ENCODE results near the gene LCA5L. TPM values are rescaled to one million over a fixed set of nuclear protein-coding genes. Genes with fewer than 3 reads are reported as not detected.
A peak's percentile ranks its signal among the peaks of the same experiment; 100 is the strongest.
"Not testable (repeated sequence)": the region's sequence is repeated elsewhere in the genome, so short reads cannot be mapped to it uniquely, and the experiment has no call there.

LCA5L gene
- total and polyA plus RNA-seq, 12 donors = 0.42 to 13.5 (median 4.8) TPM

- H3K27me3 ChIP-seq = no peaks in the 10 kb centered on the region
- intact Hi-C loops (cut with DNase I) = loop anchor here in 1 of 2 donors (2.0 kb wide), 1 partner anchor 17 kb away; no protein-coding TSS in a partner anchor
- H3K27ac ChIP-seq = no peak overlapping the region
- no peaks in the 10 kb centered on the region for H3K4me1 ChIP-seq (replicated peaks in 1 of 2)
- TF ChIP-seq POLR2A (IDR thresholded peaks at IDR 0.05) (no peak), CTCF (IDR thresholded peaks at IDR 0.05) (peak in 5 of 6 experiments; percentile 27 to 44 (median 42))
- WGBS, 4 donors = 3 to 13% (median 10%) methylated on average over 5 of the region's 5 CpGs
- peak in 3 of 7 donors; percentile 45 to 67 (median 57) for DNase-seq
- no peak overlapping the region for H3K4me3 ChIP-seq
- H3K36me3 ChIP-seq (replicated peaks in 1 of 2) = no peaks in the 10 kb centered on the region
- H3K9me3 ChIP-seq (replicated peaks in 1 of 3) = no peaks in the 10 kb centered on the region
Measured at GRCh38 chr21:39373634-39374033, 71.9 kb downstream of the LCA5L start.

- intact Hi-C loops (cut with DNase I); H3K4me3 ChIP-seq; DNase-seq; H3K9me3 ChIP-seq (replicated peaks in 1 of 3); H3K27ac ChIP-seq; H3K36me3 ChIP-seq (replicated peaks in 1 of 2); H3K4me1 ChIP-seq (replicated peaks in 1 of 2); H3K27me3 ChIP-seq: not testable (repeated sequence)
- 58 to 77% (median 68%) methylated on average over 5 to 7 of the region's 7 CpGs for WGBS, 4 donors
Measured at GRCh38 chr21:39369896-39370288, 75.7 kb downstream of the LCA5L start.

GRCh38 chr21:39367783-39368182 lies 77.8 kb downstream of the LCA5L start:
- Histone ChIP-seq H3K4me1 (replicated peaks in 1 of 2) (no peaks in the 10 kb centered on the region), H3K4me3 (no peak overlapping the region), H3K27ac (no peak overlapping the region), H3K27me3 (no peaks in the 10 kb centered on the region), H3K36me3 (replicated peaks in 1 of 2) (no peaks in the 10 kb centered on the region), H3K9me3 (replicated peaks in 1 of 3) (no peaks in the 10 kb centered on the region)
- intact Hi-C loops (cut with DNase I) = no loop called here
- DNase-seq = no peak
- no peak for TF ChIP-seq POLR2A (IDR thresholded peaks at IDR 0.05)
- no peak for TF ChIP-seq CTCF (IDR thresholded peaks at IDR 0.05)
- WGBS, 4 donors = 84 to 94% (median 89%) methylated on average over 2 of the region's 2 CpGs

GRCh38 chr21:39366563-39366962 lies 79.0 kb downstream of the LCA5L start:
- Histone ChIP-seq H3K36me3 (replicated peaks in 1 of 2) (no peaks in the 10 kb centered on the region), H3K9me3 (replicated peaks in 1 of 3) (no peaks in the 10 kb centered on the region), H3K27ac (no peak overlapping the region), H3K27me3 (no peaks in the 10 kb centered on the region), H3K4me3 (no peak overlapping the region), H3K4me1 (replicated peaks in 1 of 2) (no peaks in the 10 kb centered on the region)
- WGBS, 4 donors = 83 to 91% (median 88%) methylated on average over 4 of the region's 4 CpGs
- intact Hi-C loops (cut with DNase I) = no loop called here
- no peak for TF ChIP-seq CTCF (IDR thresholded peaks at IDR 0.05)
- no peak for TF ChIP-seq POLR2A (IDR thresholded peaks at IDR 0.05)
- DNase-seq = no peak

GRCh38 chr21:39364949-39365348 lies 80.6 kb downstream of the LCA5L start:
- intact Hi-C loops (cut with DNase I) = no loop called here
- no peaks in the 10 kb centered on the region for H3K9me3 ChIP-seq (replicated peaks in 1 of 3)
- 80 to 89% (median 88%) methylated on average over 4 of the region's 4 CpGs for WGBS, 4 donors

More at GRCh38 chr21:39364949-39365348, 80.6 kb downstream of the LCA5L start:
- no peak for TF ChIP-seq CTCF (IDR thresholded peaks at IDR 0.05)
- no peak for TF ChIP-seq POLR2A (IDR thresholded peaks at IDR 0.05)
- DNase-seq = no peak
- Histone ChIP-seq H3K4me3 (no peak overlapping the region), H3K27me3 (no peaks in the 10 kb centered on the region), H3K4me1 (replicated peaks in 1 of 2) (no peaks in the 10 kb centered on the region), H3K36me3 (replicated peaks in 1 of 2) (no peaks in the 10 kb centered on the region), H3K27ac (no peak overlapping the region)

Measured in adrenal gland (tissue), 12 donors.